SHP77 treated with DMSO at 0.1 percent for 48 hours (cell line): ENCODE results near the gene PPP1R13B.
"Not testable (repeated sequence)": the region's sequence is repeated elsewhere in the genome, so short reads cannot be mapped to it uniquely, and the experiment has no call there.

Experiments used
- DNase-seq: peaks from one replicate; lab custom pipeline; 2025; lab: John Stamatoyannopoulos, UW

Gene PPP1R13B

GRCh38 chr14:103699901-103700752, 147.2 kb downstream of the PPP1R13B start:
- DNase-seq, result no peak

GRCh38 chr14:103699261-103699661, 148.1 kb downstream of the PPP1R13B start:
- DNase-seq, result no peak

GRCh38 chr14:103698380-103699260, 148.8 kb downstream of the PPP1R13B start:
- DNase-seq, result no peak

GRCh38 chr14:103697603-103698379, 149.6 kb downstream of the PPP1R13B start:
- no peak for DNase-seq

- DNase-seq, result no peak
Observed at GRCh38 chr14:103697206-103697602, 150.2 kb downstream of the PPP1R13B start.

- no peak for DNase-seq
Observed at GRCh38 chr14:103696466-103697071, 150.8 kb downstream of the PPP1R13B start.

- no peak for DNase-seq
Observed at GRCh38 chr14:103696070-103696402, 151.3 kb downstream of the PPP1R13B start.

GRCh38 chr14:103695296-103696069, 151.9 kb downstream of the PPP1R13B start:
- DNase-seq, result no peak

- DNase-seq, result no peak
Observed at GRCh38 chr14:103694572-103695026, 152.8 kb downstream of the PPP1R13B start.

- no peak for DNase-seq
Observed at GRCh38 chr14:103693515-103693914, 153.9 kb downstream of the PPP1R13B start.

- DNase-seq, result no peak
Observed at GRCh38 chr14:103692871-103693270, 154.5 kb downstream of the PPP1R13B start.

- no peak for DNase-seq
Observed at GRCh38 chr14:103692159-103692558, 155.2 kb downstream of the PPP1R13B start.

- DNase-seq, result not testable (repeated sequence)
Observed at GRCh38 chr14:103691655-103692054, 155.7 kb downstream of the PPP1R13B start.

- DNase-seq, result no peak
Observed at GRCh38 chr14:103690332-103690731, 157.0 kb downstream of the PPP1R13B start.

GRCh38 chr14:103688906-103689902, 158.2 kb downstream of the PPP1R13B start:
- DNase-seq, result no peak

GRCh38 chr14:103688441-103688840, 158.9 kb downstream of the PPP1R13B start:
- no peak for DNase-seq

GRCh38 chr14:103687712-103688111, 159.7 kb downstream of the PPP1R13B start:
- no peak for DNase-seq

- DNase-seq, result no peak
Observed at GRCh38 chr14:103686831-103687485, 160.4 kb downstream of the PPP1R13B start.
